Astrocyte (in vitro differentiated cells and primary cell): ENCODE data around the gene PDSS2.

ENCODE experiments used
- EZH2 ChIP-seq: IDR thresholded peaks from 2 replicates; pipeline ENCODE4 v1.6.1; 2012; ENCODE audit warnings: mild to moderate bottlenecking, low read length, inconsistent platforms; ENCODE audit not compliant: insufficient read depth
- TF ChIP-seq, protein P1 (sequence below): IDR thresholded peaks from 2 replicates; pipeline ENCODE4 v1.5.1; 2011; ENCODE audit warnings: low read depth, mild to moderate bottlenecking, inconsistent platforms, low read length, moderate library complexity; ENCODE audit not compliant: insufficient read depth

DNA sequence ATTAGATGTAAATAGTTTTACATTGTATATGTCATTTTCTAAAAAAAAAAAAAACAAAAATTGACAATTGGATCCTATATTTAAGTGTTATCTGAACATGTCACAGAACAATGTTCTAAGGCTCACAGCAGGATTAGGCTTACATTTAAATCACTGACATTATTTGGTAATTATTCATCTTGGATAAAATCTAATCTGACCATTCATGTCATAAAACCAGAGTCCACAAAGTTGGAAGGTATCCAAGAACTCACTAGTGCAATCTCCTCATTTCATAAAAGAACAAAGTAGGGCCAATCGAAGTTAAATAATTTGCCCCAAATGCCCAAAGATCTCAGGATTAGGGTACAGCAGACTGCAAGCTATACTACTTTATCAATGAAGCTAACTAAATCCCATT is 73.0 kb downstream of the PDSS2 start:
- TF ChIP-seq, protein P1, sequence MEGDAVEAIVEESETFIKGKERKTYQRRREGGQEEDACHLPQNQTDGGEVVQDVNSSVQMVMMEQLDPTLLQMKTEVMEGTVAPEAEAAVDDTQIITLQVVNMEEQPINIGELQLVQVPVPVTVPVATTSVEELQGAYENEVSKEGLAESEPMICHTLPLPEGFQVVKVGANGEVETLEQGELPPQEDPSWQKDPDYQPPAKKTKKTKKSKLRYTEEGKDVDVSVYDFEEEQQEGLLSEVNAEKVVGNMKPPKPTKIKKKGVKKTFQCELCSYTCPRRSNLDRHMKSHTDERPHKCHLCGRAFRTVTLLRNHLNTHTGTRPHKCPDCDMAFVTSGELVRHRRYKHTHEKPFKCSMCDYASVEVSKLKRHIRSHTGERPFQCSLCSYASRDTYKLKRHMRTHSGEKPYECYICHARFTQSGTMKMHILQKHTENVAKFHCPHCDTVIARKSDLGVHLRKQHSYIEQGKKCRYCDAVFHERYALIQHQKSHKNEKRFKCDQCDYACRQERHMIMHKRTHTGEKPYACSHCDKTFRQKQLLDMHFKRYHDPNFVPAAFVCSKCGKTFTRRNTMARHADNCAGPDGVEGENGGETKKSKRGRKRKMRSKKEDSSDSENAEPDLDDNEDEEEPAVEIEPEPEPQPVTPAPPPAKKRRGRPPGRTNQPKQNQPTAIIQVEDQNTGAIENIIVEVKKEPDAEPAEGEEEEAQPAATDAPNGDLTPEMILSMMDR, result no peak
- TF ChIP-seq EZH2, result no peak
